Measurements from ENCODE around the gene CX3CR1. TPM values are rescaled to one million over a fixed set of nuclear protein-coding genes. Genes with fewer than 3 reads are reported as not detected.

The CX3CR1 gene
- total and polyA plus RNA-seq, 4 donors, result 27.7 to 70.2 (median 42.7) TPM

DNA sequence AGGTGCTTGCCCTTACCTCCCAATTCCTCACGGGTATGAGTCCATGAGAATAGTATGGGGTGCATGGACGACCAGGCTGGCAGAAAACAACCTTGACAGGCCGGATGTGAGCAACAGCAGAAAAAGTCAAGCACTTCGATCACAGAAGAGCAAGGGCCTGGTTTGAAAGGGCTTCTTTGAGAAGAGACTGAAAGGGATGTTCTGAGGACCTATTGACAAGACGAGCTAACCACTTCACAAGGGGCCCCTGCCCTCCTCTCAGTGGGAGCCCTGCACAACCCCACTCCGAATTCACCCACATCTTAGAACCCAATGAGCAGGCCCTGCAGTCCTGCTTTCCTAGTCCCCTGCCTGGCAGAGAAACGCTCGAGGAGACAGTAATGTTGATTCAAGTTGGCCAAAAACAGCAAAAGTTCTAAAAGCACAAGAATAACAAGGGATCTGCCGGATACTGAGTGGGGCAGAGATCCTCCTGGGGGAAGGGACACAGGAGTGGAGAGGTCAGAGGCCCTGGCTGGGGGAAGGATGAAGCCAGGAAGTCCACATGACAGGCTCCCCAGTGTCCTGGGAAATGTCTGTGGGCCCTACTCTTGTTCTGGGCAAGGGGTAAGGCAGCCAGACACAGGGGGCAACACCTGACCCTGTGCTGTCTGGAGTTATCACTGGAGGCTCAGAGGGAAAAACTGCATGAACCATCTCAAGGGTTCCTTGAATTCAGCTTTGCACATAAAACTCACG, 14.8 kb upstream of the CX3CR1 start:
- Histone ChIP-seq H3K4me3 (ENCODE audit: low read depth, low read length) (no peak overlapping the region), H3K4me1 (ENCODE audit: control insufficient read depth, insufficient read depth, low read length) (peaks cover 13% of the 10 kb centered on the region), H3K27ac (ENCODE audit: low read depth, low read length) (peak overlapping the region; percentile 29), H3K36me3 (ENCODE audit: control insufficient read depth, insufficient read depth, low read length) (no peaks in the 10 kb centered on the region), H3K27me3 (ENCODE audit: control insufficient read depth, insufficient read depth, low read length) (no peaks in the 10 kb centered on the region), H3K9me3 (ENCODE audit: control insufficient read depth, insufficient read depth, low read length) (peaks cover 2% of the 10 kb centered on the region)
- 62% methylated on average over 9 of the region's 10 CpGs for WGBS (ENCODE audit: insufficient coverage)
- DNase-seq (ENCODE audit: low read depth in 4 of 6, low spot score in 6 of 6), result peak in 1 of 6 donors; percentile 38

DNA sequence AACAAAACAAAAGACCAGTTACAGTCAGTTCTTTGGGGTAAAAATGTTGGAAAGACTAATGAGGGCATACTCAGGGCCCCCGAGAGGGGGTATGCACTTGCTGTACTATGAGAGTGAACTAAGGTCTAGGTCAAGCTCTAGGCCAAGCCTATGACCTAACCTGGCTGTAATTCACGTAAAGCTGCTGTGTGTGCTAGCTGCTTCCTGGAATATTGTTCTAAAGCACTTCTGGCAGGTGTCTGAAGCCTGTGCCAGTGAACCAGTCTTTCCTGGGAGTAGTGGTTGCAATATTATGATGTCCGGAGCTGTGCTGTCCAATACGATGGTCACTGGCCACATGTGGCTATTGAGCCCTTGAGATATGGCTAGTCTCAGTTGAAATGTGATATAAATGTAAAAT, 13.1 kb upstream of the CX3CR1 start:
- DNase-seq (ENCODE audit: low read depth in 4 of 6, low spot score in 6 of 6), result no peak
- Histone ChIP-seq H3K27ac (ENCODE audit: low read depth, low read length) (no peak overlapping the region), H3K27me3 (ENCODE audit: control insufficient read depth, insufficient read depth, low read length) (no peaks in the 10 kb centered on the region), H3K4me1 (ENCODE audit: control insufficient read depth, insufficient read depth, low read length) (peaks cover 13% of the 10 kb centered on the region), H3K9me3 (ENCODE audit: control insufficient read depth, insufficient read depth, low read length) (no peaks in the 10 kb centered on the region), H3K36me3 (ENCODE audit: control insufficient read depth, insufficient read depth, low read length) (no peaks in the 10 kb centered on the region), H3K4me3 (ENCODE audit: low read depth, low read length) (no peak overlapping the region)
- WGBS (ENCODE audit: insufficient coverage), result 93% methylated on average over 2 of the region's 4 CpGs

DNA sequence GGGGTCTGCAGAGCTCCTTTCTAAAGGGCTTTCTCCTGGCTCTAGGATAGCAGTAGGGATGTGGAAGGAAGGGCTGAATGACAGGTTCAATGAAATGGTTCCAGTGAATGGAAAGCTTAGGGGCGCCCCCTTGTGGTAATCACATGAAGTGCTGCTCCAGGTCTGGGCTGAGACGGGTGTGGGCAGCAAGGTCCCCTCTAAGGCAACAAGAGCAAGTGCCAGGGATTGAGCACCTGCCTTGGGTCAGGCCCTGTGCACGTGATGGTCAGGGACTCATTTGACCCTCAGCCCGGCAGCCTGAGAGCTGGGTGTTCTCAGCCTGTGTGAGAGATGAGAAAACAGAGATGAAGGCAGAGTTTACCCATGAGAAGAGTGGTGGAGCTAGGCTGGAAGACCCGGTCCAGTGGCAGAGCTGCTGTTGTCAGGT, 12.1 kb upstream of the CX3CR1 start:
- Histone ChIP-seq H3K27ac (ENCODE audit: low read depth, low read length) (no peak overlapping the region), H3K4me1 (ENCODE audit: control insufficient read depth, insufficient read depth, low read length) (peaks cover 13% of the 10 kb centered on the region), H3K9me3 (ENCODE audit: control insufficient read depth, insufficient read depth, low read length) (no peaks in the 10 kb centered on the region), H3K36me3 (ENCODE audit: control insufficient read depth, insufficient read depth, low read length) (no peaks in the 10 kb centered on the region), H3K4me3 (ENCODE audit: low read depth, low read length) (no peak overlapping the region), H3K27me3 (ENCODE audit: control insufficient read depth, insufficient read depth, low read length) (no peaks in the 10 kb centered on the region)
- DNase-seq (ENCODE audit: low read depth in 4 of 6, low spot score in 6 of 6), result peak in 3 of 6 donors; percentile 24 to 72 (median 66)
- 18% methylated on average over 5 of the region's 5 CpGs for WGBS (ENCODE audit: insufficient coverage)

DNA sequence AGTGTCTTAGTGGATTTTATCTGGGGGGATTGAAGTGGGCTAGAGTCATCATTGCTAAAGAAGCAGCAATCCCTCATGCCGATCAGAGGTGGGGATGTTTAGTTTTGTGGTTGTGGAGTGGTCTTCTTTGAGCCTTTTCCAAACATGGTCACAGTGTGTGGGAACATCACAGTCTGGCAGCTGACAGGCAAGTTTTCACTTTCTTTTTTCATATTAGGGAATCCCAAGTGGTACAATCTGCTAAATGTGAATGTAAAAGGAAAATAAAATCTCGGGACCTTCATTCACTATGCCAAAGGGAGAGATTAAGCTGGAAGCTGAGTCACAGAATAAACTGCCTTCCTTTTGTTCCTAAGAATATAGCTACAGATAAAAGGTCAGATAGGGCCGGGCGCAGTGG, 10.4 kb upstream of the CX3CR1 start:
- Histone ChIP-seq H3K27ac (ENCODE audit: low read depth, low read length) (no peak overlapping the region), H3K36me3 (ENCODE audit: control insufficient read depth, insufficient read depth, low read length) (no peaks in the 10 kb centered on the region), H3K9me3 (ENCODE audit: control insufficient read depth, insufficient read depth, low read length) (no peaks in the 10 kb centered on the region), H3K4me3 (ENCODE audit: low read depth, low read length) (no peak overlapping the region), H3K4me1 (ENCODE audit: control insufficient read depth, insufficient read depth, low read length) (peaks cover 10% of the 10 kb centered on the region), H3K27me3 (ENCODE audit: control insufficient read depth, insufficient read depth, low read length) (no peaks in the 10 kb centered on the region)
- no peak for DNase-seq (ENCODE audit: low read depth in 4 of 6, low spot score in 6 of 6)
- 95% methylated on average over 2 of the region's 4 CpGs for WGBS (ENCODE audit: insufficient coverage)

DNA sequence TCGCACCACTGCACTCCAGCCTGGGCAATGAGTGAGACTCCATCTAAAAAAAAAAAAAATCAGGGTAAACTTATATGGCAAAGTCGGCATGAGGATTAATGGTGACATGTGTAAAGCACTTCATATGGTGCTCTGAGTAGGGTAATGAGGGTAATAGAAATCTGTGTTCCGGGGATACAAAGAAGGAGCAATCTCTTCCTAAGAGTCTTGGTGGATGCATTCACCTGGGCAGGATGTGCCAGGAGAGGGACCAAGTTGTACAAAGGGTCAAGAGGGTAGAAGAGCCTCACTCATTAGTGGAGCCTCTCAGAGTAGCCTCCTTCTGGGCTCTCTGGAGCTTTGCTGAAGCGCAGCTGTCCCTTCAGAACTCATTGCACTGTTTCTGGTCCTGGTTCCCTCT, 9.3 kb upstream of the CX3CR1 start:
- no peak overlapping the region for H3K4me3 ChIP-seq (ENCODE audit: low read depth, low read length)
- DNase-seq (ENCODE audit: low read depth in 4 of 6, low spot score in 6 of 6), result no peak
- no peak overlapping the region for H3K27ac ChIP-seq (ENCODE audit: low read depth, low read length)
- H3K4me1 ChIP-seq (ENCODE audit: control insufficient read depth, insufficient read depth, low read length), result peaks cover 3% of the 10 kb centered on the region
- no peaks in the 10 kb centered on the region for H3K9me3 ChIP-seq (ENCODE audit: control insufficient read depth, insufficient read depth, low read length)
- no peaks in the 10 kb centered on the region for H3K36me3 ChIP-seq (ENCODE audit: control insufficient read depth, insufficient read depth, low read length)
- WGBS (ENCODE audit: insufficient coverage), result 93% methylated on average over 3 of the region's 4 CpGs
- no peaks in the 10 kb centered on the region for H3K27me3 ChIP-seq (ENCODE audit: control insufficient read depth, insufficient read depth, low read length)

DNA sequence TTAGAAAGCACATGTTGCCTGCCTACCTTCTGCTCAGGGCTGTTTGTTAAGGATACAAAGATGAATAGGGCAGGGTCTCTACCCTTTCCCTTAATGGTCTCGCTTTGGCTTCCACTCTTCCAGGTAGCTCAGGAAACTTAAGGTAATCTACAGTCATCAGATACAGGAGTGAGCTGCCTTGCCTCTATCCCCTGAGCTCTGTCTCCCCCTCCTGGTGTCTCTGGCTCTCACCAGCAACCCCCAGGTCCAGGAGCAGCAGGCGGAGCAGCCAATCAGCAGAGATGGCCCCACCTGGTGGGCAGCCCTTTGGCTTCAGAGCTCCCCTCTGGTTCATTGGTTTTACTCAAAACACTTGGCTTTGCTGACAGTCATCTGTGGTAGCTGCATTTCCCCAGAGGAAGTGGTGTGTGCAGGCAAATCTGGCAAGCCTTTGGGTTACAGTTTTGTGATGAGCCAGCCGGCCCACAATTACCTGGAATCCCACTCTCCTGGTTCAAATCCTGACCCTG, 8.5 kb upstream of the CX3CR1 start:
- Histone ChIP-seq H3K4me3 (ENCODE audit: low read depth, low read length) (no peak overlapping the region), H3K27me3 (ENCODE audit: control insufficient read depth, insufficient read depth, low read length) (no peaks in the 10 kb centered on the region), H3K36me3 (ENCODE audit: control insufficient read depth, insufficient read depth, low read length) (no peaks in the 10 kb centered on the region), H3K27ac (ENCODE audit: low read depth, low read length) (no peak overlapping the region), H3K9me3 (ENCODE audit: control insufficient read depth, insufficient read depth, low read length) (no peaks in the 10 kb centered on the region), H3K4me1 (ENCODE audit: control insufficient read depth, insufficient read depth, low read length) (no peaks in the 10 kb centered on the region)
- peak in 5 of 6 donors; percentile 45 to 90 (median 69) for DNase-seq (ENCODE audit: low read depth in 4 of 6, low spot score in 6 of 6)
- WGBS (ENCODE audit: insufficient coverage), result 13% methylated on average over 2 of the region's 3 CpGs

DNA sequence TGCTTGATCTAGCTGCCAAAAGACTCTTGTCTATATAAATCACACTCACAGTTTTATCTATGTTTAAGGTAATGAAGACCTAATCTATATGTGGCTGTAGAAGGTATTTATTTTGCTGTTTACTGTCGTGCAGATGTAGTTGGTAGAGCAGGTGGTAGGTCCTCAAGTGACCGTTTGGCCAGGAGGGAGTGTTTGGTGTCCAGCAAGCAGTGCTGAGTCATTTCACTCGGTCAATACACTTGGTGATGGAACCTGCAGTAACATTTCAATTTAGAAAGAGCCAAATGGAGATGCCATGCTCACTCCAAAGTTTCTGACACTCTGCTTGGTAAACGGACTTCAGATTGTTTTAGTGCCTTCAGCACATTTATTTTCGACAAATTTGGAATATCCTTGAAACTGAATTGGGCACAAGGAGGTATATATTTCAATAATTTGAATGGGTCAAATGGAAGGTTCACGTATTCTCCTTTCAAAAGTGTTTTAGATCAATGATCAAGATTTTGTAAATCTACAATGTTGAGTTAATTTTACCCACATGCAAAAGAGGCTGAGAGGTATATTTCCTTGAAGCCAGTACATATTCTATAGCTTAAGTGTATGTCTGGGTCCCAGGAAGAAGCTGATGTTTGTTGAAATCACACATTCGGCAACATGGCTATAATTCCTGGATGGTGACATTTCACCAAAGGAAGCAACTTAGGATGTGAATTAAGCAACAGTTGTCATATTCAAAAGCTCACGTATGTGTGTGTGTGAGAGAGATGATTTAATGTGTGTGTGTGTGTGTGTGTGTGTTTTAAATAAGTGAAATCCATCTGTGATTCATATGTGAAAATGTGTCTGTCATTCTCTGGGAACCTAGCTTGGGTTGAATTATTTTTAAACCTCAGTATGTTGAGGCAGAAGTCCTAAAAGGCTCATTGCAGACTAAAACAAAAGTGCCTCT, 7.7 kb upstream of the CX3CR1 start:
- H3K27ac ChIP-seq (ENCODE audit: low read depth, low read length), result no peak overlapping the region
- H3K36me3 ChIP-seq (ENCODE audit: control insufficient read depth, insufficient read depth, low read length), result no peaks in the 10 kb centered on the region
- peaks cover under 1% of the 10 kb centered on the region for H3K4me1 ChIP-seq (ENCODE audit: control insufficient read depth, insufficient read depth, low read length)
- H3K4me3 ChIP-seq (ENCODE audit: low read depth, low read length), result no peak overlapping the region
- WGBS (ENCODE audit: insufficient coverage), result 74% methylated on average over 5 of the region's 8 CpGs
- no peaks in the 10 kb centered on the region for H3K27me3 ChIP-seq (ENCODE audit: control insufficient read depth, insufficient read depth, low read length)
- H3K9me3 ChIP-seq (ENCODE audit: control insufficient read depth, insufficient read depth, low read length), result no peaks in the 10 kb centered on the region
- DNase-seq (ENCODE audit: low read depth in 4 of 6, low spot score in 6 of 6), result no peak

DNA sequence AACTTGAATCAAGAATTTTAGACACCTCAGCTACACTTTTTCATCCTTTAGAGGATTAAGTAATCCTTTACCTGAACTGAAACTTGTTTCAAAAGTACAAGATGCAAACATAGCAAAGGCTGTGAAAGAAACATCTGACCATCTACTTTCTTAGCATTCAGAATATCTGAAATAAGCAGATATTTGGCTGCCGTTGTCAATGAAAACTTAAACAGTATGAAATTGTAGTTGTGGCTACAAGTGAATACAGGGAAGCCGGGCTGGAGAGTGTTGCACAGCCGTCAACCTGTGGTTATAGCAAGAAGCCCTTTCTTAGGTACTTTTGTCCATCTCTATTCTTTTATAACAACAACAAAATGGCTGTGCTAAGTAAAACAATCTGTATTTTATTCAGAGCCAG, 6.9 kb upstream of the CX3CR1 start:
- WGBS (ENCODE audit: insufficient coverage), result no CpG with 5 or more reads among the region's 3 CpGs
- no peaks in the 10 kb centered on the region for H3K36me3 ChIP-seq (ENCODE audit: control insufficient read depth, insufficient read depth, low read length)
- DNase-seq (ENCODE audit: low read depth in 4 of 6, low spot score in 6 of 6), result no peak

DNA sequence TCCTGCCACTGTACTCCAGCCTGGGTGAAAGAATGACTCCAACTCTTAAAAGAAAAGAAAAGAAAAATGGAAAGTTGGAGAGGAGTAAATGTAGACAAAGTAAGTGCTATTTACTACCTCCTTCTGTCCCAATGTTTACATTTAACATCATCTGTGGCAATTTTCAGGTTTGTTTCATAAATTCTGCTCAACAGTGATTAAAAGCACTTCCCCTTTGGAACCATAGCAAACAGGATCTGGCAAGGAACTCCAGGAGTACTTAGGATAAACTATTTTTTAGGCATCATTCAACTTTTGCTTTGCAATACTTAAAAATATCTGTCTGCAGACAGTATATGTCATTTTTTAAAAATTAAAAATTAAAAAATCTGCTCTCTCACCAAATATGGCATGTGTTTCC, 5.5 kb upstream of the CX3CR1 start:
- DNase-seq (ENCODE audit: low read depth in 4 of 6, low spot score in 6 of 6), result no peak
- H3K27me3 ChIP-seq (ENCODE audit: control insufficient read depth, insufficient read depth, low read length), result no peaks in the 10 kb centered on the region
- H3K4me1 ChIP-seq (ENCODE audit: control insufficient read depth, insufficient read depth, low read length), result peaks cover 11% of the 10 kb centered on the region
- H3K9me3 ChIP-seq (ENCODE audit: control insufficient read depth, insufficient read depth, low read length), result no peaks in the 10 kb centered on the region
- H3K36me3 ChIP-seq (ENCODE audit: control insufficient read depth, insufficient read depth, low read length), result no peaks in the 10 kb centered on the region
- H3K27ac ChIP-seq (ENCODE audit: low read depth, low read length), result no peak overlapping the region
- H3K4me3 ChIP-seq (ENCODE audit: low read depth, low read length), result no peak overlapping the region

More for the DNA sequence above, 6.9 kb upstream of the CX3CR1 start:
- peaks cover 7% of the 10 kb centered on the region for H3K4me1 ChIP-seq (ENCODE audit: control insufficient read depth, insufficient read depth, low read length)
- H3K9me3 ChIP-seq (ENCODE audit: control insufficient read depth, insufficient read depth, low read length), result no peaks in the 10 kb centered on the region
- no peak overlapping the region for H3K27ac ChIP-seq (ENCODE audit: low read depth, low read length)
- no peaks in the 10 kb centered on the region for H3K27me3 ChIP-seq (ENCODE audit: control insufficient read depth, insufficient read depth, low read length)
- H3K4me3 ChIP-seq (ENCODE audit: low read depth, low read length), result no peak overlapping the region
